Memory B cell (primary cell): Measurements from ENCODE around the gene AQP12A.
"Not testable (repeated sequence)": the region's sequence is repeated elsewhere in the genome, so short reads cannot be mapped to it uniquely, and the experiment has no call there.

Experiments used
- ATAC-seq: fragments of 150-1000 bp; cut with Tn5 transposase; 2 replicates; pipeline ENCODE4 v1.10.0; 2021; ENCODE audit warnings: low read depth, mild to moderate bottlenecking, moderate library complexity
- DNase-seq, 2 donors: peaks; one replicate each; pipeline ENCODE4 v3.0.0; 2022; ENCODE audit warnings: low spot score in 2 of 2
- H3K27ac Mint-ChIP-seq: one replicate; pipeline ENCODE4 v1.8.0; 2022; ENCODE audit warnings: mild to moderate bottlenecking, moderate library complexity, mixed read lengths
- H3K27me3 Mint-ChIP-seq: one replicate; pipeline ENCODE4 v1.8.0; 2022; ENCODE audit warnings: mixed read lengths
- H3K36me3 Mint-ChIP-seq: one replicate; pipeline ENCODE4 v1.8.0; 2022; ENCODE audit warnings: mild to moderate bottlenecking, mixed read lengths
- H3K4me1 Mint-ChIP-seq: one replicate; pipeline ENCODE4 v1.8.0; 2022; ENCODE audit warnings: mixed read lengths
- H3K4me3 Mint-ChIP-seq: one replicate; pipeline ENCODE4 v1.8.0; 2022; ENCODE audit warnings: mild to moderate bottlenecking, moderate library complexity, mixed read lengths
- H3K9me3 Mint-ChIP-seq: one replicate; pipeline ENCODE4 v1.8.0; 2022; ENCODE audit warnings: mixed read lengths

Gene AQP12A

GRCh38 chr2:240648155-240648649 is 43.5 kb upstream of the AQP12A start:
- Mint-ChIP-seq H3K4me3 (no peak overlapping the region), H3K27ac (no peak overlapping the region), H3K27me3 (peaks cover 20% of the 10 kb centered on the region), H3K36me3 (no peaks in the 10 kb centered on the region), H3K9me3 (no peaks in the 10 kb centered on the region), H3K4me1 (peaks cover 2% of the 10 kb centered on the region)
- ATAC-seq (no peak), DNase-seq (peak in 1 of 2 donors; percentile 7)

- DNase-seq (peak in 1 of 2 donors; percentile 9), ATAC-seq (no peak)
- peaks cover 2% of the 10 kb centered on the region for H3K4me1 Mint-ChIP-seq
- H3K27me3 Mint-ChIP-seq: peaks cover 20% of the 10 kb centered on the region
- H3K36me3 Mint-ChIP-seq: no peaks in the 10 kb centered on the region
- H3K27ac Mint-ChIP-seq: no peak overlapping the region
- no peaks in the 10 kb centered on the region for H3K9me3 Mint-ChIP-seq
- no peak overlapping the region for H3K4me3 Mint-ChIP-seq
Observed at GRCh38 chr2:240648650-240649275, 42.9 kb upstream of the AQP12A start.

- peaks cover 22% of the 10 kb centered on the region for H3K27me3 Mint-ChIP-seq
- H3K4me3 Mint-ChIP-seq: no peak overlapping the region
- H3K36me3 Mint-ChIP-seq: no peaks in the 10 kb centered on the region
- DNase-seq (no peak), ATAC-seq (no peak)
- no peaks in the 10 kb centered on the region for H3K9me3 Mint-ChIP-seq
- peaks cover 2% of the 10 kb centered on the region for H3K4me1 Mint-ChIP-seq
- H3K27ac Mint-ChIP-seq: no peak overlapping the region
Observed at GRCh38 chr2:240649331-240649730, 42.3 kb upstream of the AQP12A start.

GRCh38 chr2:240650254-240650965 is 41.3 kb upstream of the AQP12A start:
- ATAC-seq (no peak), DNase-seq (peak in 1 of 2 donors; percentile 6)
- no peak overlapping the region for H3K4me3 Mint-ChIP-seq
- peaks cover 28% of the 10 kb centered on the region for H3K27me3 Mint-ChIP-seq
- no peak overlapping the region for H3K27ac Mint-ChIP-seq
- H3K9me3 Mint-ChIP-seq: no peaks in the 10 kb centered on the region
- peaks cover 2% of the 10 kb centered on the region for H3K4me1 Mint-ChIP-seq
- no peaks in the 10 kb centered on the region for H3K36me3 Mint-ChIP-seq

- H3K27me3 Mint-ChIP-seq: peaks cover 28% of the 10 kb centered on the region
- no peak overlapping the region for H3K4me3 Mint-ChIP-seq
- DNase-seq (no peak), ATAC-seq (no peak)
- no peak overlapping the region for H3K27ac Mint-ChIP-seq
- H3K9me3 Mint-ChIP-seq: no peaks in the 10 kb centered on the region
- H3K4me1 Mint-ChIP-seq: peaks cover 2% of the 10 kb centered on the region
- H3K36me3 Mint-ChIP-seq: no peaks in the 10 kb centered on the region
Observed at GRCh38 chr2:240651185-240651584, 40.5 kb upstream of the AQP12A start.

GRCh38 chr2:240655931-240656886 is 35.5 kb upstream of the AQP12A start:
- ATAC-seq: peak; percentile 31
- peak overlapping the region; percentile 21 for H3K4me3 Mint-ChIP-seq
- H3K4me1 Mint-ChIP-seq: no peaks in the 10 kb centered on the region
- H3K9me3 Mint-ChIP-seq: no peaks in the 10 kb centered on the region
- H3K27ac Mint-ChIP-seq: no peak overlapping the region
- peaks cover 22% of the 10 kb centered on the region for H3K27me3 Mint-ChIP-seq
- no peaks in the 10 kb centered on the region for H3K36me3 Mint-ChIP-seq
- no peak for DNase-seq

GRCh38 chr2:240659883-240660282 is 31.8 kb upstream of the AQP12A start:
- H3K4me1 Mint-ChIP-seq, H3K27ac Mint-ChIP-seq, ATAC-seq, DNase-seq, H3K4me3 Mint-ChIP-seq, H3K9me3 Mint-ChIP-seq, H3K36me3 Mint-ChIP-seq: not testable (repeated sequence)
- H3K27me3 Mint-ChIP-seq: peaks cover 16% of the 10 kb centered on the region

- Mint-ChIP-seq H3K4me3 (no peak overlapping the region), H3K27me3 (peaks cover 24% of the 10 kb centered on the region)
- no peak for DNase-seq
Observed at GRCh38 chr2:240662681-240663080, 29.0 kb upstream of the AQP12A start.

GRCh38 chr2:240663546-240664190 is 28.0 kb upstream of the AQP12A start:
- no peak overlapping the region for H3K27ac Mint-ChIP-seq
- peaks cover 6% of the 10 kb centered on the region for H3K36me3 Mint-ChIP-seq
- H3K9me3 Mint-ChIP-seq: peaks cover 12% of the 10 kb centered on the region
- no peak overlapping the region for H3K4me3 Mint-ChIP-seq
- H3K4me1 Mint-ChIP-seq: no peaks in the 10 kb centered on the region
- H3K27me3 Mint-ChIP-seq: peaks cover 24% of the 10 kb centered on the region
- ATAC-seq (no peak), DNase-seq (no peak)

More at GRCh38 chr2:240662681-240663080, 29.0 kb upstream of the AQP12A start:
- peaks cover 6% of the 10 kb centered on the region for H3K36me3 Mint-ChIP-seq
- no peak overlapping the region for H3K27ac Mint-ChIP-seq
- H3K9me3 Mint-ChIP-seq: peaks cover 12% of the 10 kb centered on the region
- no peaks in the 10 kb centered on the region for H3K4me1 Mint-ChIP-seq
- no peak for ATAC-seq

- ATAC-seq (no peak), DNase-seq (no peak)
- H3K9me3 Mint-ChIP-seq: peaks cover 12% of the 10 kb centered on the region
- peaks cover 22% of the 10 kb centered on the region for H3K27me3 Mint-ChIP-seq
- peaks cover 6% of the 10 kb centered on the region for H3K36me3 Mint-ChIP-seq
- no peaks in the 10 kb centered on the region for H3K4me1 Mint-ChIP-seq
- H3K4me3 Mint-ChIP-seq: no peak overlapping the region
- no peak overlapping the region for H3K27ac Mint-ChIP-seq
Observed at GRCh38 chr2:240664622-240665021, 27.0 kb upstream of the AQP12A start.

- peaks cover 2% of the 10 kb centered on the region for H3K36me3 Mint-ChIP-seq
- no peak overlapping the region for H3K4me3 Mint-ChIP-seq
- no peak for DNase-seq
- ATAC-seq: no peak
- H3K4me1 Mint-ChIP-seq: no peaks in the 10 kb centered on the region
- H3K27me3 Mint-ChIP-seq: peaks cover 14% of the 10 kb centered on the region
- H3K9me3 Mint-ChIP-seq: peaks cover 5% of the 10 kb centered on the region
- H3K27ac Mint-ChIP-seq: no peak overlapping the region
Observed at GRCh38 chr2:240670402-240670801, 21.3 kb upstream of the AQP12A start.

- DNase-seq (no peak), ATAC-seq (no peak)
- no peaks in the 10 kb centered on the region for H3K4me1 Mint-ChIP-seq
- H3K36me3 Mint-ChIP-seq: peaks cover 2% of the 10 kb centered on the region
- H3K27me3 Mint-ChIP-seq: peaks cover 14% of the 10 kb centered on the region
- H3K4me3 Mint-ChIP-seq: no peak overlapping the region
- no peak overlapping the region for H3K27ac Mint-ChIP-seq
- H3K9me3 Mint-ChIP-seq: peaks cover 4% of the 10 kb centered on the region
Observed at GRCh38 chr2:240670950-240671349, 20.7 kb upstream of the AQP12A start.

GRCh38 chr2:240672076-240672700 is 19.5 kb upstream of the AQP12A start:
- Mint-ChIP-seq H3K9me3 (no peaks in the 10 kb centered on the region), H3K36me3 (no peaks in the 10 kb centered on the region), H3K27me3 (peaks cover 10% of the 10 kb centered on the region), H3K4me1 (no peaks in the 10 kb centered on the region), H3K4me3 (no peak overlapping the region), H3K27ac (no peak overlapping the region)
- ATAC-seq (no peak), DNase-seq (no peak)
